Measurements from ENCODE around the gene FOXA3.

GRCh38 chr19:45821570-45821969, 42.6 kb upstream of the FOXA3 start:
- TF ChIP-seq EZH2phosphoT487 (IDR thresholded peaks at IDR 0.05; ENCODE audit: insufficient read depth, low read depth) (no peak), EZH2 (IDR thresholded peaks at IDR 0.05; ENCODE audit: insufficient read depth, poor library complexity, severe bottlenecking) (no peak)
